ENCODE measurements around the gene RHBDF1.
A peak's percentile ranks its signal among the peaks of the same experiment; 100 is the strongest.

The RHBDF1 gene

DNA sequence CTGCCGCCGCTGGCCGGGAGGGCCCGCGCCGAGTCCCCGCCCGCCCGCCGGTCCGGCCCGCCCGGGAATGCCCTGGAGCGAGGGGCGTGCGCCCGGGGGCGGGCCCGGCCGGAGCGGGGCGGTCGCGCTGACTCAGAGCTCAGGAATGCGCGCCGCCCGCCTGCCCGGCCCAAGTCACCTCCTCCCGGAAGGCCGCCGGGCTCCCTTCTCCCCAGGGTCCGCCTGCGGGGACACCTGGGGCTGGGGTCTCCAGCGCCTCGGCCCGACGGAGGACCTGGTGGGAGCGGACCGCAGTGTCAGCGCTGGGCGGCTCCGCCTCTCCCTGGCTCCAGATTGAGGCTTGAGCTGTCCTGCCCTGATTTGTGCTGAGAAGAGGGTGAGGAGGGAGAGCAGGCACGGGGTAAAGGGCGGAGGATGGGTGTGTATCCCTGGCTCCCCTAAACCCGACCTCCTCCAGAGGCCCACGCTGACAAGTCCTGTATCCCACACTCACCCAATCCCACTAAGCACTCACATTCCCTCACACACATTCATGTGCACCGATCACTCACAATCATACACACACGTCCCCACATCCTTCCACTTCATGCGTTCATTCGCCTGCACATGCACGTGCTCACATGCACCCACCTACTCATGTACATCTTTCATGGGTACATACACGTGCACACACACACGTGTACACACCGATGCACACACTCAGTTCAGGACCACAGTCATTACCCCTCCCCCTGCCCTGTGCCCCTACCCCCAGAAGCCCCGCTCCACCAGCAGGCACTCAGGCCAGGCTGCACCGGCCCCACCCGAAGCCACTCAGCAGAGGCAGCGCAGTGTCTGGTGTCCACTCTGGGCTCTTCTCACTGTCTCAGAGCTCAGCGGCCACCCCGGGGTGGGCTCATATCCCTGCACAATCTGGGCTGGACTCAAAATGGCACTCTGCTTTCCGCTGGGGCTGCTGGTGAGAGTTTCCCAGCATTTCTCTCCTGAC is at the start of gene RHBDF1:
TSS of gene RHBDF1 (minus strand) at position 71 of the 988 bp plus-strand sequence. CDS start 7,616 bp downstream, outside the sequence.
- no peak for DNase-seq

- DNase-seq: no peak
Observed at GRCh38 chr16:120756-121155, 48.3 kb upstream of the RHBDF1 start.

DNA sequence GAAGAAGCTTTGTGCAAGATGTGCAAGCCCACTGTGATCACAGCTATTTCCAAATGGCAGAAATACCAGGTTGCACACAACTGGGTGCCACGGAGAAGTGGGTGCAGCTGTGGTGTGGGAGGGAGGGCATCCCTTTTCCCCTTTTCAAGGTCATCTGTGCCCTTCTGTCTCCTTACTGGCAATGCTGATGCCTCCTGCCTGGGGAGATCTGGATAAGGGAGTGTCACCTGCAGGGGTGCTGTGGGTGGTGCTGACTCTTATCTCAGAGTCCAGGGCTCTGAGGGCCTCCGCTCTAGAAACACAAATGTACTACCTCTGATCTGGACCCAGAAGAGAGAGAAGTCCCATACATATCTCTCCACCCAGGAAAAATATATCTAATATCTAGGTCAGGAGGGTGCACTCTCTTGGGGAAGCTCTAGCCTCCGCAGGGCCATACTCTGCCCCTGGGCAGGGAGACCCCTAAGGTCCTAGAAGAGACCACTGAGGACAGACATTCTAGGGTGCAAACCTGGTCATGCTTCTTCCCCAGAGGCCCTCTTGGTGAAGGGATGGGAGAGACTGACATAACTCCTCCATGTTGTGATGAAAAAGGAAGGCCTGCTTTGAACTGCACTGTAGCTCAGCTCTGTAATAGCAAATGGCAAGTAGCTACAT is 47.5 kb upstream of the RHBDF1 start:
- no peak for DNase-seq

DNA sequence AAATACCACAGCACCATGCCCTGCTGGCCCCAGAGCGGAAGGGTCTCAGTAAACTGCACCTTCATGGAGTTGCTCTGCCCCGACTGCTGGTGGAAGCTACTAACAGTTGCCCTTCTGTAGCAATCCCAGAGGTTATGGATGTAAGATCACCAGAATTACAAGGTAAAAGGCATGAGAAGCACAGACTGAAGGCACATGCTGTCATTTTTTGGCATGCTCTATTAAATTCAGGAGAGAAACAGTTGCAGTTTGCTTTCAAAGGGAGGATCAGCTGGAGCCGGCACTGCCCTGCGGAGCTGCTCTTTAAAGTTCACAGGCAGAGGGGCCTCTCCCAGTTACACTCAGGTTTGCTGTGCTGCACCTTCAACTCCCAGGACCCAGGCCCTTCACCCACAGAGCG is 46.9 kb upstream of the RHBDF1 start:
- no peak for DNase-seq

GRCh38 chr16:118857-119256 is 46.4 kb upstream of the RHBDF1 start:
- no peak for DNase-seq

GRCh38 chr16:117379-118365 is 45.2 kb upstream of the RHBDF1 start:
- DNase-seq: peak; percentile 70

DNA sequence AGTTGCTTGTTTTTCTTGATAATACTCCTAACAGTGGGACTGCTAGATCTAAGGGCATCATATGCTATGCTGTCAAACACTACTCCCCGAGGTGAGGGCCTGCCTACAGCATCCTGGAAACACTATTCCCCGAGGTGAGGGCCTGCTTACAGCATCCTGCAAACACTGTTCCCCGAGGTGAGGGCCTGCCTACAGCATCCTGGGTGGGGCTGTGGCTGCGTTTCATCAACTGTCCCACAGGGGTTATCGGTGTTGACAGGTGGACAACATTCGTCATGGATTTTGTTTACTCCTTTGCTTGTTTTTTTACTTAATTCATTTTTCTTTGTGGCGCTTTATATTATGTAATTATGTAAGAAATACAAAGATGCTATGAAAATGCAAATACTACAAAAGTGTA is 43.6 kb upstream of the RHBDF1 start:
- no peak for DNase-seq

- DNase-seq: no peak
Observed at GRCh38 chr16:114327-114726, 41.9 kb upstream of the RHBDF1 start.

GRCh38 chr16:112153-112840 is 39.9 kb upstream of the RHBDF1 start:
- no peak for DNase-seq

DNA sequence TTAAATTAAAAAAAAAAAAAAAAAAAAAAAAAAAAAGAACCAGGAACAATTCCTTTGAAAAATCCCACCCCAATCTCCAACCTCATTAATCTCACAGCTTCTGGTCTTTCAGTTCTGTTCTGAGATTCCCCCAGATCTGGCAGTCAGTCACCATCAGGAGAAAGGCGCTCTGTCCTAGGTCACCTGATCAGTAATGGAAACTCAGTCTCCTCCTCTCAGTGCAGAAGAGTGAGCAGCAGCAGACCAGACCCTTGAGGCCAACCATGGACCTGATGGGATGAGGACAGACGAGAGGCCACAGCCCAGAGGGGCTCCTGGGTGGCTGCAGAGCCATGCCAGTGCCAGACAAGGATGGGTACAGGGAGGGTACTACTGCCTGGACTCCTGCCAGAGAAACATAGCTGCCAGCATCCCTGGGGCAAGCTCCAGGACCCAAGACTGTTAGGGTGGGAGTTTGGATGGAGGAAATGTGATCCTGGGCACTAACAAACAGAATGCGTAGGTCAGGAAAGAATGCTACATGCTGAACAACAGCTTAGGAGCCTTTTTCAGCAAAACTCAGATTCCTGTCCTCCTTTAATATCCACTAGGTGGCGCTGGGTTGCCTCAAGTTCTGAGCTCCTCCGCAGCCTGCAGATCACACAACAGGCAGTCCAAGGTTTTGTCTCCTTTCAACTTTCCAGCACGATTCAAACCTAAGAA is 34.3 kb upstream of the RHBDF1 start:
- peak; percentile 43 for DNase-seq

- DNase-seq: no peak
Observed at GRCh38 chr16:105521-105920, 33.1 kb upstream of the RHBDF1 start.

DNA sequence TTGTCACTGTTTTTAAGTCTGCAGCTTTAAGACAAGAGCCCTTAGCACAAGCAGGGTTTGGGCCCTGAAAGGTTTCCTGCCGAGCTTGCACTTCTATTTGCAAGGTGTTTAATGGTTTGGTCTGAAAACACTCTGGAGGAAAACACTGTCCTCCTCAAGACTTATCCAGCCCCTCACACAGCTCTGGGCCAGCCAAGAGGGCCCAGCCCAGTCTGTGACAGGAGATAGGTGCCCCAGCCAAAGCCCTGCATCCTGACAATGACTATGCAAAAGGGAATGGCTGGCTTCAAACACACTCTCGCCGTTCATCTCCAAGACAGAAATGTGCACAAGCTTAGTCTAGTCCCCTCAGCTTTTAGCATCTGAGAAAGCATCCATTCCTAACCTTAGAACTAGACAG is 32.5 kb upstream of the RHBDF1 start:
- no peak for DNase-seq

DNA sequence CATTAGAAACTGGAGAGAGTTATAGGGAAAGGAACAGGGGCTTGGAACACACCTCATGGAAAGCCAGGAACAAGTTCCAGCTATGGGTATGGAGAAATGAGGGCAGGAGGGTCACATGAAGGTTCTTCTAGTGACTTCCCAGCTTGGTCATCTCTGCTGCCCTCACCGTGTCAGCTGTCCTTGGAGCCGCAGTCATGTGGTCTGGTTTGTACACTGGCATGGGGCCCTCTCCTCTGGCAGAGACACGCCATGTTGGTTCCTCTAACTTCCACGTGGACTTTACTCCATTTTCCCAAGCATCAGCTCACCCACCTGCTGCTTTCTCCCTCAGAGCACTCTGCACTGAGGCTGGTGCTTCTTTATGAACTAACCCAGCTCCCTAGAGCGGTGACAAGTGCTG is 31.9 kb upstream of the RHBDF1 start:
- DNase-seq: no peak

DNA sequence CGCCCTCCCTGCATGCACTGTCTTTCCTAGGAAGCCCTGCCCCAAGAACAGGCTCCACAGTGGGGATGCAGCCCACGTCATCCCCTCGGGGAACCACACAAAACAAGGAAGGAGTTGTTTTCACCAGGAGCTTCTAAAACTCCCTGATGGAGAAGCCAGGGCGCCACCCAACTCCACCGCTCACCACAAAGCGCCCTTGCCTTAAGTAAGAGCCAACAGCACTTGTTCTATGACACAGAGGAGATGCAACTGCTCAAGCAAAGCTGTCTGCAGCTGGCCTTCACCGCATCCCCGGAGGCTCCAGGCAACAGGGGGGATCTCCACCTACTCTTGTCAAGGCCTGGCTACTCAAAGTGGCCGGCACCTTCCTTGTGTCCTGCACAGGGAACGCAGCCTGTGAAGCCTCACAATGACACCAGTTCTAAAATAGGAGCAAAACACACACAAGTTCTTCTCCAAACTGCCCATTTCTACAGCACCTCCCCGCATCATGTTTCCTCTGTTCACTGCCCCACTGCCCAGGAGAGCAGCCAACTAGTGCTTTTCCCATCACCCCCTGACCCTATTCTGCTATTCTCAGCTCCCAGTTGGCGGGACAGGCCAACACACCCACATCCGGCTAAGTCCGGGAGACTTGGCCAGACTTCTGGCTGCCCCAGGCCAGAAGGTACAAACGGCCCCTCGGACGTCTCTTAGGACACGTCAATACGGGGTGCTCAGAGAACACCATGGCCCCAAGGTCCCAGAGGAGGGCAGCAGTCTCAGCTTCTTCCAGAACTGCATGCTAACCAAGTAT is 29.8 kb upstream of the RHBDF1 start:
- no peak for DNase-seq

GRCh38 chr16:101586-101985 is 29.2 kb upstream of the RHBDF1 start:
- DNase-seq: no peak

- no peak for DNase-seq
Observed at GRCh38 chr16:100989-101388, 28.6 kb upstream of the RHBDF1 start.

- no peak for DNase-seq
Observed at GRCh38 chr16:97822-98221, 25.4 kb upstream of the RHBDF1 start.

DNA sequence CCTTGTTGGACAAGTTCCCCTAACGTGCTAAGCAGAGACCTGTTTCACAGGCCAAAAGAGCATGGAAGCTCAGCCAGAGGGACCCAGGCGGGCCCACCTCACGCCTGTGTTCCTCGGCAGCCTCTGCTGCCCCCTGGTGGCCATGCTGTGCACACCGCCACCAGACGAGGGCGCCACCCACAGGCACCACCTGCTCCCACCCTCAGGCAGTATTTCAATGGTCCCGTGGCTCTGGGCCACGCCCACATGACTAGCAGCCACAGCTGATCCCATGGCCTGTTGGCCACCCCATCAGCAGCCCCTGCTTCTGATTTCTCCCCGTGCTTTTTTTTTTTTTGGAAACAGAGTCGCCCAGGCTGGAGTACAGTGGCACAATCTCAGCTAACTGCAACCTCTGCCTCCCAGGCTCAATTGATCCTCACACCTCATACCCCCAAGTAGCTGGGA is 24.5 kb upstream of the RHBDF1 start:
- peak; percentile 89 for DNase-seq

GRCh38 chr16:94918-95265 is 22.5 kb upstream of the RHBDF1 start:
- no peak for DNase-seq

DNA sequence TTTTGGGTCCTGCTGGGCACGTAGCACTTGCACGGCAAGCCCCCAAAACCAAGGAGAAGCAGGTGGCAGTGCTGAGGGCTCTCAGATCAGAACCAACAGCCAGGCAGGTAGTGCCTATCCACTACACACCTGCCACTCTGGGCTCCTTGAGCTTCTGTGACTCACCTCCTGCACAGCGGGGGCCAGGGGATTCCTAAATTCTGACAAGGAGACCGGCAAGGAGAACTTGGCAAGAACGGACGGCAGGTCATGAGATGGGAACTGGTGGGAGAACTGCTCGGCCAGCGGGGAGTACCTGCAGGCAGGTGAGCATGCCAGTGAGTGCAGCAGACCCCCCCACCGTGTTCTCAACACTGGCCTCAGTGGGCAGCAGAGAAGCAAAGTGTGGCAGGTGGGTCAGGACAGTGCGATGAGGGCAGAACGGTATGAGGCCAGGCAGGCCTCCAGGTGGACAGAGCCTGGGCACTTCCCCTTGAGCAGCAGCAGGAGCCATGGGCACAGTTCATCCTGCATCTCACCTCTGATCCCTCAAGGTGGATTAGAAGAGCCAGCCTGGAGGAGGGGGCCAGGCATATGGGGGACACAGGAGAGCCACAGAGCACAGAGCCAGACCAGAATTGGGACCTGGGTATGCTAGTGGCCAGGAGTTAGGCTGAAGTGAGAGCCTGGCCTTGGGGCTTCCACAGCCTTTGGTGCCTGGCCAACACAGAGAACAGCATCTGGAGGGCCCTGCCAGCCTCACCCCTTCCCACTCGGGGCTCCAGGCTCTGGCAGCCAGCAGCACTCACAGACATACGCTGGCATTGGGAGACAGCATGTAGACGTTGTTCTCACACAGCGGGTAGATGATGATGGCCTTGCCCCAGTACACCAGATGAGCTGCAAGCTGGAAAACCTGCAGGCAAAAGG is 20.3 kb upstream of the RHBDF1 start:
- DNase-seq: no peak
